HTERT RPE-1 (cell line): ENCODE measurements around the gene RELL2.

Experiments
- in situ Hi-C: fragments of 300-500 bp; cut with MboI; formaldehyde crosslinking; loops from 4 replicates; pipeline ENCODE4 v1.14.3; 2020; ENCODE audit warnings: low sequenced_read_pairs

Gene RELL2

DNA sequence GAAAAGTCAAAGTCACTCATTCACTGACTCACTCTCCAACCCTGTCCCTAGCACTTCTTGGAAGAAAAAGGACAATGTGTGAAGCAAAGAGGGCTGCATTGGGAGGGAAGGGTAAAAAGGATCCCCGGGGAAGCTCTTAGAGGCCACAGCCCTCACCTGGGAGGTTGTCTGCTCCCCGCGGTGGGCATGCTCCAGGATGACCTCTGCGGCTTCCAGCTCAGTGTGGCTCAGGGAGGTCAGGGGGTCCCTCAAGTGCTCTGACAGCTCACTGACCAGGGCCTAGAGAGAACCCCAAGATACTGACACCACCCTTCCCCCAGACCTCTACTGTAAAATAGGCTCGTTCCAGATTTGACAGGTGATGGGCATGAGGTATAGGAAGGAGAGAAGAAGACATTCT lies 10.4 kb downstream of the RELL2 start:
- in situ Hi-C loops, result no loop called here

DNA sequence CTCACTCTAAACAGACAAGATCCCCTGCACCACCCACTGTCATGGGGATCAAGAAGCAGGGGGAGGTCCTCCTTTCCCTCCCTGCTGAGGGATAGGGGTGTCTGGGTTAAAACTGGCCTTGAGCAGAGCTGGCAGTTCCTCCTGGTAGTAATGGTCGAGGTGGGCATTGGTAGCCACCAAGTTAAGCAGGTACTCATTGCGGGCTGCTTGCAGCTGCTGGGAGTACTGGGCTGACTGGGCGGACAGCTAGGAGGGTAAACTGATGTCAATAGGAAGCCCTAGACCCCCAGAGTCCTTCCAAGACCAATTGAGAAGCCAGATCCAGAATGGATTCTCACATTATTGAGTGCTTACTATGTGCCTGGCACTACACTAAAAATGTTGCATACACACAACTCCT lies 11.1 kb downstream of the RELL2 start:
- in situ Hi-C loops, result no loop called here

DNA sequence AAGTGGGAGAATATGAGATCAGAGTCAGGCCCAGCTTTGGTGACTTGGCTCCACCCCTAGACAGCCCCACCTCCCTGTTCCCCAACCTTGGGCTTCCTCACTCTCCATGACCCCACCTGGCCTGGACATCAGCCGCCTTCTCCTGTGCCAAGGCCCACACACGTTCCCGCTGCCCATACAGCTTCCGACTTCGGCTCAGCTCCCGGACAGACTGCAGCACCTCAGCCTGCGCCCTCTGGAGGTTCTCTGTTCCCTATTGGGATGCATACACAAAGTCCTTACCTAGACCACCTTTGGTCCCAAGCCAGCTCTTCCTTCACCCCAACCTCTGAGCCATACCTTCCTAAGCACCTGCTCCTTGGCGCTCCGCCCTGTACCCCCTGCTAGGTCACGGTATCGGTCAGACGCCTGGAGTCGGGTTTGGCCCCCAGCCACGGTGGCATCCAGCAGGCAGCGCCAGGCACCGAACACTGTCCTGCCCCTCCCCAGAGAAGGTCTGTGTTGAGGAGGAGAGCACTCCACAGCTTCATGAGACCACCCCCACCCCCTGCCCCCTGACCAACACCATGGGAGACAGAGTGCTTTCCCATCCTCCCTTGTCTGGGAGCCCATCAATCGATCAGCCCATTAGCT lies 12.4 kb downstream of the RELL2 start:
- in situ Hi-C loops, result no loop called here

GRCh38 chr5:141649972-141650371 lies 13.2 kb downstream of the RELL2 start:
- in situ Hi-C loops, result no loop called here

- in situ Hi-C loops, result no loop called here
These were observed 14.3 kb downstream of the RELL2 start, which contains the start of gene FCHSD1 for GRCh38 chr5:141650851-141651727. FCHSD1 (minus strand) TSS chr5:141651418; CDS start chr5:141651368, 50 bp downstream.

- in situ Hi-C loops, result no loop called here
These were observed 14.9 kb downstream of the RELL2 start for GRCh38 chr5:141651728-141652105.

- in situ Hi-C loops, result no loop called here
These were observed 17.5 kb downstream of the RELL2 start for GRCh38 chr5:141654298-141654697.

GRCh38 chr5:141655020-141655419 lies 18.2 kb downstream of the RELL2 start:
- in situ Hi-C loops, result no loop called here

DNA sequence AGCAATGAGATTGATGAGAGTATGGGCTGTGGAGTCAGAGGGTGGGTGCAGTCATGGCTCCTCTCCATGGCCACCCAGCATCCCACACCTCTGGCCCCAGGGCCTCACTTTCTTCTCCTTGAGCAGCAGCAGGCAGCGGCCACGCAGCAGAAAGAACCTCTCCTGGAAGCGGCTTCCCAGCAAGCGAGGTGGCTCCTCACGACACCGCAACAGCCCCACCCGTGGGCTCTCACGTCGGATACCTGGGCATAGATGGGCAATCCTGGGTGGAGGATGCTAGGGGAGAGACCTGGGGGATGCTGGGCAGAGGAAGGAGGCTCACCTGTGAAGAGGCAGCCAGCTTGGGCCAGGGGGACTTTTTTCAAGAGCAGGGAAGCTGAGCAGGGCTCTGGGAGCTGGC lies 19.6 kb downstream of the RELL2 start:
- in situ Hi-C loops, result no loop called here

DNA sequence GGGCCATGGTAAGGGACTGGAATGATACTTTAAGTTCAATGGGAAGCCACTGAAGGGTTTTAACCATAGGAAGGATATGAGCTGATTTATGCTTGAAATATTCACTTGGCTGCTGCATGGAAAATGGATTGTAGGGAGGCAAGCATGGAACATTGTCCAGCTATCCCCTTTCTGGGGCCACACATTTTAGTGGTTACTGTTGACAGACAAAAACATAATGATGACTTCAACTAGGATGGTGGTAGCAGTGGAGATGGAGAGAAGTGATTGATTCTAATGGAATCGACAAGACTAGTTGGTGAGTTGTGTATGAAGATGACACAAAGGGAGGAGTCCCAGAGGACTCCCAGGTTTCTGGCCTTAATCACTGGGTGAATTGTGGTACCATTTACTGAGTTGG lies 20.6 kb downstream of the RELL2 start:
- in situ Hi-C loops, result no loop called here

GRCh38 chr5:141657937-141658545 lies 21.2 kb downstream of the RELL2 start:
- in situ Hi-C loops, result no loop called here

GRCh38 chr5:141662028-141662427 lies 25.2 kb downstream of the RELL2 start:
- in situ Hi-C loops, result no loop called here

- in situ Hi-C loops, result no loop called here
These were observed 26.7 kb downstream of the RELL2 start for GRCh38 chr5:141663506-141663905.

GRCh38 chr5:141664733-141665461 lies 28.1 kb downstream of the RELL2 start:
- in situ Hi-C loops, result no loop called here

- in situ Hi-C loops, result no loop called here
These were observed 29.5 kb downstream of the RELL2 start for GRCh38 chr5:141665995-141666940.

- in situ Hi-C loops, result no loop called here
These were observed 31.9 kb downstream of the RELL2 start for GRCh38 chr5:141668601-141669265.

DNA sequence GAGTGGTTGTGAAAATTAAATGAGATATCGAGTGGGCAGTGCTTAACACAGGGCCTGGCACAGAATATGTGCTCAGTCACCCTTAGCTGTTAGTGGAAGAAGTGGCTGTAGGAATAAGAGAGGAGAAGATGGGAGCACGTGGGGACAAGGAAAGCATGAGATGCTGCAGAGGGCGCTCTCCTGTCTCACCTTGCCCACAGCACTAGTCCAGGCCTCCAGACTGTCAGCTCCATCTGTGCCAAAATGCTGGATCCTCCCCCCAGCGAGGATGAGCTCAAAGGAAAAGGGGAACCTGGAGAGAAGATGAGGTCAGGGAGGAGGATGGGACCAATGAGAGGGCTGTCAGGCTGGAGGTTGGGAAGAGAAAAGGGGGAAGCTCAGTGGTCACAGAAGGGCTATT lies 32.7 kb downstream of the RELL2 start:
- in situ Hi-C loops, result no loop called here

DNA sequence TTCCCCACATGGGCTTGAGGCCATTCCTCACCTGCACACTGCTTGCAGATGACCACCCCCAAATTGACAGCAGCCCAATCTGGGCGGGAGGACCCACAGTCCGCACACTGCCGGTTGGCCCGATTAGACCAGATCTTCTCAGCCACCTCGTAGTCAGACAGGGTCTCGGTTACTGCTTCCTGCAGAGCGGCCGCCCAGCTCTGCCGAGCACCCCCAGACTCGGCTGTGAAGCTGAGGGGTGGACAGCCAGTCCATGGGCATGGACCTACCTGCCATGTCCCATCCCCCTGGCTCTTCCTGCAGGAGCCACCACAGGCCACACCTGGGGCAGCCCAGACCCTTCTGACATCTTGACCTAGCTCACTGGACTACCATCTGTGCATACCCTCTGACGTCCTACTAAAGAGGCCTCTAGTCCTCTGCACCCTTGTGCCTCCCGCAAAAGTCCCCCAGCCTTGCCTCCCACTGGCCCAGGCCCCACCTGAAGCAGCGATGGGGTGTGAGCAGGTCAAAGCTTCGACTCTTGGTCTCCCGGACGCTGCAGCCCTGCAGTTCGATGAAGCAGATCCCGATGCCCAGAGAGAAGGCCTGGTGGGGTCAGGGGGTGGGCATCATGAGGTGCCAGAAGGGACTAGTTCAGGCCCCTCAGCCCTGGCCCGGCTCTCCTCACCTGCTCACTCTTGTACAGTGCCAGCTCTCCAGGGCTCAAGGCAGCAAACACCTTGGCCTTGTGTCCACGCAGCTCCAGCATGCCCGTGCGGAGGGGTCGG lies 35.5 kb downstream of the RELL2 start:
- in situ Hi-C loops, result no loop called here
